ENCODE data around the gene SPEF1. TPM values are rescaled to one million over a fixed set of nuclear protein-coding genes. Genes with fewer than 3 reads are reported as not detected.

Gene SPEF1
- total and polyA plus RNA-seq, 2 of the 13 experiments (the other 11 are each of a cell fraction or from before 2014, with no cell fraction given), result 0.11 to 0.27 TPM

- H3K4me1 ChIP-seq (ENCODE audit: insufficient read depth, low read length), result peaks cover 44% of the 10 kb centered on the region
- no peak overlapping the region for H3K9ac ChIP-seq (ENCODE audit: insufficient read depth, low read depth, low read length)
- ChIA-PET CTCF (ENCODE audit: low intra/inter-chr PET ratio, low total read pairs) (interaction anchor here (1.3 kb wide), 1 partner anchor 9 kb away, joined by 3 read pairs; no protein-coding TSS in a partner anchor), POLR2A (interaction anchor here (1.1 to 3.6 kb wide), 4 partner anchors 9 to 32 kb away, joined by 3 to 48 read pairs (median 4); partner anchors contain the start of genes ADISSP and CENPB)
- intact Hi-C loops (cut with micrococcal nuclease; ENCODE audit: unreplicated experiment) (no loop called here), in situ Hi-C loops (cut with HindIII; ENCODE audit: extremely low pct_ligation_motif_present, low pct_unique_long_range_greater_than_20kb) (no loop called here)
- no peak overlapping the region for H2AFZ ChIP-seq (ENCODE audit: low read length)
- no peak for FAIRE-seq
- no peak for ATAC-seq
- peak overlapping the region; percentile 54 to 79 (median 55); a peak in 4 of 6 replicates for H3K4me3 ChIP-seq (replicated peaks in 1 of 3; ENCODE audit: insufficient read depth in 1 of 3, low read depth in 2 of 3, low read length in 3 of 3)
- H3K36me3 ChIP-seq (replicated peaks in 1 of 2; ENCODE audit: control insufficient read depth in 1 of 2, insufficient read depth in 2 of 2, low read length in 2 of 2), result no peaks in the 10 kb centered on the region
- peak overlapping the region; percentile 96 for H3K4me2 ChIP-seq (ENCODE audit: low read depth, low read length)
- H3K27ac ChIP-seq (ENCODE audit: extremely low read length, insufficient read depth, low read length), result no peak overlapping the region
- 60% methylated on average over 16 of the region's 16 CpGs for WGBS (ENCODE audit: low lambda C conversion rate)
- H3K27me3 ChIP-seq (ENCODE audit: control insufficient read depth in 1 of 2, insufficient read depth in 2 of 2, low read length in 2 of 2), result peaks cover 2 to 36% of the 10 kb centered on the region in 2 experiments
- DNase-seq (ENCODE audit: low spot score), result no peak
- no TSS peak for BruUV-seq (replicated peaks)
- H3K9me3 ChIP-seq (ENCODE audit: low read length), result no peaks in the 10 kb centered on the region
- no peaks in the 10 kb centered on the region for H4K20me1 ChIP-seq (ENCODE audit: insufficient read depth, low read length)
- no peaks in the 10 kb centered on the region for H3K79me2 ChIP-seq (ENCODE audit: insufficient read depth, low read length)
- no peak for TF ChIP-seq MLX (CRISPR knock-in tag; IDR thresholded peaks at IDR 0.05)
- TF ChIP-seq ZNF431 (CRISPR knock-in tag; IDR thresholded peaks at IDR 0.05; ENCODE audit: borderline replicate concordance, low read depth), result 0 out of 2 replicates have a peak, but pooled peaks have one; percentile 37
- 0 out of 2 replicates have a peak, but pooled peaks have one; percentile 49 for TF ChIP-seq MZF1 (CRISPR knock-in tag; IDR thresholded peaks at IDR 0.05; ENCODE audit: borderline replicate concordance)
- TF ChIP-seq, protein P1, sequence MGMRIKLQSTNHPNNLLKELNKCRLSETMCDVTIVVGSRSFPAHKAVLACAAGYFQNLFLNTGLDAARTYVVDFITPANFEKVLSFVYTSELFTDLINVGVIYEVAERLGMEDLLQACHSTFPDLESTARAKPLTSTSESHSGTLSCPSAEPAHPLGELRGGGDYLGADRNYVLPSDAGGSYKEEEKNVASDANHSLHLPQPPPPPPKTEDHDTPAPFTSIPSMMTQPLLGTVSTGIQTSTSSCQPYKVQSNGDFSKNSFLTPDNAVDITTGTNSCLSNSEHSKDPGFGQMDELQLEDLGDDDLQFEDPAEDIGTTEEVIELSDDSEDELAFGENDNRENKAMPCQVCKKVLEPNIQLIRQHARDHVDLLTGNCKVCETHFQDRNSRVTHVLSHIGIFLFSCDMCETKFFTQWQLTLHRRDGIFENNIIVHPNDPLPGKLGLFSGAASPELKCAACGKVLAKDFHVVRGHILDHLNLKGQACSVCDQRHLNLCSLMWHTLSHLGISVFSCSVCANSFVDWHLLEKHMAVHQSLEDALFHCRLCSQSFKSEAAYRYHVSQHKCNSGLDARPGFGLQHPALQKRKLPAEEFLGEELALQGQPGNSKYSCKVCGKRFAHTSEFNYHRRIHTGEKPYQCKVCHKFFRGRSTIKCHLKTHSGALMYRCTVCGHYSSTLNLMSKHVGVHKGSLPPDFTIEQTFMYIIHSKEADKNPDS (CRISPR knock-in tag; IDR thresholded peaks at IDR 0.05), result no peak
- TF ChIP-seq, protein P2, sequence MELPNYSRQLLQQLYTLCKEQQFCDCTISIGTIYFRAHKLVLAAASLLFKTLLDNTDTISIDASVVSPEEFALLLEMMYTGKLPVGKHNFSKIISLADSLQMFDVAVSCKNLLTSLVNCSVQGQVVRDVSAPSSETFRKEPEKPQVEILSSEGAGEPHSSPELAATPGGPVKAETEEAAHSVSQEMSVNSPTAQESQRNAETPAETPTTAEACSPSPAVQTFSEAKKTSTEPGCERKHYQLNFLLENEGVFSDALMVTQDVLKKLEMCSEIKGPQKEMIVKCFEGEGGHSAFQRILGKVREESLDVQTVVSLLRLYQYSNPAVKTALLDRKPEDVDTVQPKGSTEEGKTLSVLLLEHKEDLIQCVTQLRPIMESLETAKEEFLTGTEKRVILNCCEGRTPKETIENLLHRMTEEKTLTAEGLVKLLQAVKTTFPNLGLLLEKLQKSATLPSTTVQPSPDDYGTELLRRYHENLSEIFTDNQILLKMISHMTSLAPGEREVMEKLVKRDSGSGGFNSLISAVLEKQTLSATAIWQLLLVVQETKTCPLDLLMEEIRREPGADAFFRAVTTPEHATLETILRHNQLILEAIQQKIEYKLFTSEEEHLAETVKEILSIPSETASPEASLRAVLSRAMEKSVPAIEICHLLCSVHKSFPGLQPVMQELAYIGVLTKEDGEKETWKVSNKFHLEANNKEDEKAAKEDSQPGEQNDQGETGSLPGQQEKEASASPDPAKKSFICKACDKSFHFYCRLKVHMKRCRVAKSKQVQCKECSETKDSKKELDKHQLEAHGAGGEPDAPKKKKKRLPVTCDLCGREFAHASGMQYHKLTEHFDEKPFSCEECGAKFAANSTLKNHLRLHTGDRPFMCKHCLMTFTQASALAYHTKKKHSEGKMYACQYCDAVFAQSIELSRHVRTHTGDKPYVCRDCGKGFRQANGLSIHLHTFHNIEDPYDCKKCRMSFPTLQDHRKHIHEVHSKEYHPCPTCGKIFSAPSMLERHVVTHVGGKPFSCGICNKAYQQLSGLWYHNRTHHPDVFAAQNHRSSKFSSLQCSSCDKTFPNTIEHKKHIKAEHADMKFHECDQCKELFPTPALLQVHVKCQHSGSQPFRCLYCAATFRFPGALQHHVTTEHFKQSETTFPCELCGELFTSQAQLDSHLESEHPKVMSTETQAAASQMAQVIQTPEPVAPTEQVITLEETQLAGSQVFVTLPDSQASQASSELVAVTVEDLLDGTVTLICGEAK (IDR thresholded peaks at IDR 0.05), result no peak
- TF ChIP-seq, protein P2 (CRISPR knock-in tag; IDR thresholded peaks at IDR 0.05), result no peak
- no peak for TF ChIP-seq ZFP36L2 (CRISPR knock-in tag; IDR thresholded peaks at IDR 0.05)
- TF ChIP-seq TAF15 (IDR thresholded peaks at IDR 0.05; ENCODE audit: low read depth, low read length, poor library complexity, severe bottlenecking), result no peak
- TF ChIP-seq, protein P3, sequence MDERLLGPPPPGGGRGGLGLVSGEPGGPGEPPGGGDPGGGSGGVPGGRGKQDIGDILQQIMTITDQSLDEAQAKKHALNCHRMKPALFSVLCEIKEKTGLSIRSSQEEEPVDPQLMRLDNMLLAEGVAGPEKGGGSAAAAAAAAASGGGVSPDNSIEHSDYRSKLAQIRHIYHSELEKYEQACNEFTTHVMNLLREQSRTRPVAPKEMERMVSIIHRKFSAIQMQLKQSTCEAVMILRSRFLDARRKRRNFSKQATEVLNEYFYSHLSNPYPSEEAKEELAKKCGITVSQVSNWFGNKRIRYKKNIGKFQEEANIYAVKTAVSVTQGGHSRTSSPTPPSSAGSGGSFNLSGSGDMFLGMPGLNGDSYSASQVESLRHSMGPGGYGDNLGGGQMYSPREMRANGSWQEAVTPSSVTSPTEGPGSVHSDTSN (CRISPR knock-in tag; IDR thresholded peaks at IDR 0.05), result no peak
- TF ChIP-seq JUNB (CRISPR knock-in tag; IDR thresholded peaks at IDR 0.05; ENCODE audit: borderline replicate concordance), result no peak
- no peak for TF ChIP-seq KLF11 (CRISPR knock-in tag; IDR thresholded peaks at IDR 0.05)
- peak; percentile 70; the same call in 1 of the 2 replicates for TF ChIP-seq ZSCAN25 (CRISPR knock-in tag; IDR thresholded peaks at IDR 0.05)
- TF ChIP-seq KDM1A (CRISPR knock-in tag; IDR thresholded peaks at IDR 0.05), result no peak
Measured at GRCh38 chr20:3777381-3777715, 3.9 kb downstream of the SPEF1 start.
